HCT116 (cell line): ENCODE results near the gene CBX5. TPM values are rescaled to one million over a fixed set of nuclear protein-coding genes. Genes with fewer than 3 reads are reported as not detected.

Experiments used
- ATAC-seq: fragments of 200-7000 bp; cut with Tn5 transposase; 2 replicates; pipeline ENCODE4 v1.9.1; 2020; ENCODE audit warnings: mild to moderate bottlenecking, moderate library complexity
- BruUV-seq: library from RNA; stranded (reverse); fragments of 400-500 nt; replicated peaks from 2 replicates; lab custom pipeline; 2021; lab: Mats Ljungman, UMichigan
- CTCF ChIA-PET: fragments of 300-600 bp; sonication (Branson Sonifier 250); formaldehyde crosslinking; loops from one replicate; lab custom pipeline; 2021; ENCODE audit warnings: antibody characterized with exemption; lab: Charles Lee
- POLR2A ChIA-PET: fragments of 300-600, 350-600 bp; sonication (Branson Sonifier 250); formaldehyde crosslinking; loops from one replicate; lab custom pipeline; 2021; ENCODE audit warnings: antibody characterized with exemption; lab: Charles Lee
- RAD21 ChIA-PET, 2 experiments: fragments of 300-600 bp; sonication (Branson Sonifier 250); formaldehyde crosslinking; loops; one replicate each; lab custom pipeline; 2023; ENCODE audit warnings: low total read pairs in 2 of 2; ENCODE audit not compliant: uncharacterized antibody in 2 of 2, unreplicated experiment in 2 of 2, low non-redundant PET in 1 of 2; lab: Charles Lee
- DNase-seq: peaks from one replicate; pipeline ENCODE4 v3.0.0-alpha.2; 2010; ENCODE audit warnings: low read depth, low spot score
- H2AFZ ChIP-seq: fragments of 200-600 bp; shearing (Covaris generic), sonication (generic); 2 replicates; pipeline ENCODE4 v1.6.1; 2017; ENCODE audit warnings: low read depth, mixed run types, mixed read lengths, antibody characterized with exemption, low read length; ENCODE audit not compliant: poor library complexity, severe bottlenecking
- H3K27ac ChIP-seq: 2 replicates; pipeline ENCODE4 v1.5.1; 2012; ENCODE audit warnings: low read depth, low read length
- H3K27me3 ChIP-seq: fragments of 200-600 bp; sonication (generic); 2 replicates; pipeline ENCODE4 v1.6.1; 2016; ENCODE audit warnings: mixed run types, low read length, mixed read lengths; ENCODE audit not compliant: insufficient read depth
- H3K36me3 ChIP-seq, 2 experiments: fragments of 200-500 bp in 1 of 2; fragments of 200-600 bp in 1 of 2; sonication (Bioruptor generic) in 1 of 2; sonication (generic) in 1 of 2; 2 replicates each; pipeline versions ENCODE4 v1.5.1 to v1.6.1; 2014 to 2016; ENCODE audit warnings: low read length in 2 of 2, inconsistent platforms in 1 of 2, mixed read lengths in 1 of 2, mixed run types in 1 of 2; ENCODE audit not compliant: insufficient read depth in 2 of 2, control insufficient read depth in 1 of 2
- H3K4me1 ChIP-seq, 2 experiments: fragments of 200-600 bp in 1 of 2; sonication (generic) in 1 of 2; 2 replicates each; pipeline versions ENCODE4 v1.5.1 to v1.6.1; 2012 to 2017; ENCODE audit warnings: low read length in 2 of 2, inconsistent platforms in 1 of 2, mild to moderate bottlenecking in 1 of 2, mixed read lengths in 1 of 2, mixed run types in 1 of 2, moderate library complexity in 1 of 2; ENCODE audit not compliant: insufficient read depth in 2 of 2, control insufficient read depth in 1 of 2
- H3K4me2 ChIP-seq: fragments of 200-600 bp; sonication (generic); 2 replicates; pipeline ENCODE4 v1.6.1; 2017; ENCODE audit warnings: mixed run types, low read length, mixed read lengths
- H3K4me3 ChIP-seq, 2 experiments: fragments of 200-600 bp in 1 of 2; sonication (generic) in 1 of 2; replicated peaks in 1 of 2; 2 replicates each; pipeline ENCODE4 v1.5.1; 2011 to 2016; ENCODE audit warnings: low read length in 2 of 2, control low read depth in 1 of 2, low read depth in 1 of 2, mild to moderate bottlenecking in 1 of 2, mixed read lengths in 1 of 2, mixed run types in 1 of 2
- H3K79me2 ChIP-seq: fragments of 200-600 bp; sonication (generic); 2 replicates; pipeline ENCODE4 v1.6.1; 2017; ENCODE audit warnings: mild to moderate bottlenecking, mixed run types, low read length, moderate library complexity, mixed read lengths; ENCODE audit not compliant: insufficient read depth
- H3K9ac ChIP-seq: fragments of 200-600 bp; sonication (generic); 2 replicates; pipeline ENCODE4 v1.6.1; 2016; ENCODE audit warnings: low read length, mixed read lengths
- H3K9me2 ChIP-seq: fragments of 200-600 bp; sonication (generic), shearing (Covaris generic); 2 replicates; pipeline ENCODE4 v1.6.1; 2017; ENCODE audit warnings: mixed run types, mild to moderate bottlenecking, moderate library complexity; ENCODE audit not compliant: insufficient read depth
- H3K9me3 ChIP-seq, 2 experiments: fragments of 200-500 bp in 1 of 2; fragments of 200-600 bp in 1 of 2; sonication (Bioruptor generic) in 1 of 2; sonication (generic) in 1 of 2; 2 replicates each; pipeline ENCODE4 v1.6.1; 2014 to 2017; ENCODE audit warnings: low read length in 2 of 2, mixed read lengths in 2 of 2, inconsistent platforms in 1 of 2, low read depth in 1 of 2, mild to moderate bottlenecking in 1 of 2, mixed run types in 1 of 2, moderate library complexity in 1 of 2; ENCODE audit not compliant: control insufficient read depth in 1 of 2, insufficient read depth in 1 of 2
- H4K20me1 ChIP-seq: fragments of 200-600 bp; sonication (generic), shearing (Covaris generic); 2 replicates; pipeline ENCODE4 v1.6.1; 2017; ENCODE audit warnings: mixed run types, mild to moderate bottlenecking, moderate library complexity; ENCODE audit not compliant: insufficient read depth
- CBX3 ChIP-seq: IDR thresholded peaks from 2 replicates; pipeline ENCODE4 v1.6.1; 2012; ENCODE audit warnings: low read depth
- CEBPB ChIP-seq: IDR thresholded peaks from 2 replicates; pipeline ENCODE4 v1.6.1; 2012; ENCODE audit warnings: low read depth
- EZH2 ChIP-seq: fragments of 200-600 bp; sonication (generic); IDR thresholded peaks from 2 replicates; pipeline ENCODE4 v1.6.1; 2017; ENCODE audit warnings: antibody characterized with exemption, mixed run types
- FOSL1 ChIP-seq: IDR thresholded peaks from 2 replicates; pipeline ENCODE4 v1.6.1; 2012; ENCODE audit warnings: low read depth
- MAX ChIP-seq: IDR thresholded peaks from 2 replicates; pipeline ENCODE4 v1.6.1; 2012
- POLR2AphosphoS5 ChIP-seq: IDR thresholded peaks from 2 replicates; pipeline ENCODE4 v1.6.1; 2011; ENCODE audit warnings: mild to moderate bottlenecking, low read depth, low read length, moderate library complexity
- RAD21 ChIP-seq: IDR thresholded peaks from 2 replicates; pipeline ENCODE4 v1.6.1; 2012; ENCODE audit warnings: low read depth, mild to moderate bottlenecking
- REST ChIP-seq: IDR thresholded peaks from 2 replicates; pipeline ENCODE4 v1.6.1; 2012; ENCODE audit warnings: low read depth
- SIN3A ChIP-seq: IDR thresholded peaks from 2 replicates; pipeline ENCODE4 v1.6.1; 2012; ENCODE audit warnings: low read depth
- SRF ChIP-seq: IDR thresholded peaks from 2 replicates; pipeline ENCODE4 v1.6.1; 2012; ENCODE audit warnings: low read depth
- TCF7L2 ChIP-seq: IDR thresholded peaks from 2 replicates; pipeline ENCODE4 v1.7.0; 2011; ENCODE audit warnings: borderline replicate concordance, inconsistent platforms; ENCODE audit not compliant: insufficient read depth, insufficient read length; ENCODE audit errors: extremely low read depth
- YY1 ChIP-seq: IDR thresholded peaks from 2 replicates; pipeline ENCODE4 v1.6.1; 2011; ENCODE audit warnings: low read length, low read depth, moderate library complexity, mild to moderate bottlenecking; ENCODE audit not compliant: insufficient replicate concordance; ENCODE audit errors: extremely low read depth
- ZBTB33 ChIP-seq: IDR thresholded peaks from 2 replicates; pipeline ENCODE4 v1.6.1; 2011; ENCODE audit warnings: mild to moderate bottlenecking, low read length, moderate library complexity; ENCODE audit not compliant: insufficient replicate concordance; ENCODE audit errors: extremely low read depth
- ZFX ChIP-seq: fragments of 450-650 bp; IDR thresholded peaks from 2 replicates; pipeline ENCODE4 v1.6.1; 2017
- ZNF274 ChIP-seq: fragments of 200-500 bp; sonication (Bioruptor generic); IDR thresholded peaks from 2 replicates; pipeline ENCODE4 v1.6.1; 2014; ENCODE audit warnings: mild to moderate bottlenecking, low read depth, low read length, inconsistent platforms
- intact Hi-C: fragments of 100-400 bp; cut with micrococcal nuclease; formaldehyde crosslinking; loops from 2 replicates; pipeline ENCODE4 v1.10.0; 2022
- total RNA-seq: library from RNA; stranded (reverse); gene quantifications from one replicate; pipeline ENCODE4 v1.2.1, GENCODE V29; 2021; ENCODE audit not compliant: unreplicated experiment

CBX5 gene
- total RNA-seq, 1 experiment from 2014 or later = 72.3 TPM

- no peaks in the 10 kb centered on the region for H3K9me2 ChIP-seq
- intact Hi-C loops = no loop called here
- RAD21 ChIA-PET = no interaction called here
- no peak overlapping the region for H3K4me3 ChIP-seq
- peaks cover 3 to 9% of the 10 kb centered on the region in 2 experiments; a peak in 3 of 4 replicates for H3K36me3 ChIP-seq
- no peak overlapping the region for H3K9ac ChIP-seq
- no peaks in the 10 kb centered on the region for H3K27me3 ChIP-seq
- CTCF ChIA-PET = no interaction called here
- BruUV-seq = no TSS peak
- TF ChIP-seq SRF = no peak
- no peak for TF ChIP-seq ZFX
- no peak for TF ChIP-seq ZBTB33
- no peak for TF ChIP-seq POLR2AphosphoS5
- no peak for TF ChIP-seq CEBPB
- H3K4me2 ChIP-seq = no peak overlapping the region
- POLR2A ChIA-PET = no interaction called here
- no peak overlapping the region for H2AFZ ChIP-seq
- no peak for DNase-seq
- no peak for ATAC-seq
- no peak overlapping the region for H3K27ac ChIP-seq
- H3K4me1 ChIP-seq = peaks cover 12 to 13% of the 10 kb centered on the region in 2 experiments
- no peaks in the 10 kb centered on the region for H3K9me3 ChIP-seq
- H3K79me2 ChIP-seq = peaks cover 3% of the 10 kb centered on the region; the same call in 1 of the 2 replicates
- no peaks in the 10 kb centered on the region for H4K20me1 ChIP-seq
These were observed 30.4 kb downstream of the CBX5 start for GRCh38 chr12:54249489-54249888.

GRCh38 chr12:54246011-54246641 is 33.8 kb downstream of the CBX5 start:
- POLR2A ChIA-PET = no interaction called here
- TF ChIP-seq REST (no peak), FOSL1 (no peak), ZNF274 (no peak), POLR2AphosphoS5 (no peak), CBX3 (no peak), YY1 (no peak), SIN3A (no peak), MAX (no peak), RAD21 (no peak), TCF7L2 (no peak), EZH2 (no peak)

More at GRCh38 chr12:54246011-54246641, 33.8 kb downstream of the CBX5 start:
- H3K4me1 ChIP-seq = no peaks in the 10 kb centered on the region
- RAD21 ChIA-PET = no interaction called here
- BruUV-seq = no TSS peak
- H3K9ac ChIP-seq = no peak overlapping the region
- ATAC-seq (no peak), DNase-seq (no peak)
- CTCF ChIA-PET = interaction anchor here (1.1 kb wide), 1 partner anchor 90 kb away, joined by 3 read pairs; no protein-coding TSS in a partner anchor
- H3K27ac ChIP-seq = no peak overlapping the region
- no peaks in the 10 kb centered on the region for H3K9me2 ChIP-seq
- H3K36me3 ChIP-seq = peaks cover 3 to 17% of the 10 kb centered on the region in 2 experiments; a peak in 3 of 4 replicates
- H3K79me2 ChIP-seq = no peaks in the 10 kb centered on the region
- H3K4me2 ChIP-seq = no peak overlapping the region
- no peak overlapping the region for H2AFZ ChIP-seq
- H3K9me3 ChIP-seq = no peaks in the 10 kb centered on the region
- H4K20me1 ChIP-seq = no peaks in the 10 kb centered on the region
- intact Hi-C loops = no loop called here
- H3K4me3 ChIP-seq = no peak overlapping the region
- H3K27me3 ChIP-seq = no peaks in the 10 kb centered on the region
